ENCODE data around the gene KIF6.

- TF ChIP-seq CTCF (IDR thresholded peaks at IDR 0.05), result no peak
- TF ChIP-seq POLR2AphosphoS5 (IDR thresholded peaks at IDR 0.05; ENCODE audit: insufficient read depth in 1 of 2, low read depth in 1 of 2), result no peak
Observed at GRCh38 chr6:39281312-39281980, 443.8 kb downstream of the KIF6 start.
